Hepatocyte (in vitro differentiated cells): ENCODE measurements around the gene PRDX5.

Experiments used
- EZH2 ChIP-seq: fragments of 200-600 bp; sonication (generic); IDR thresholded peaks from 2 replicates; pipeline ENCODE4 v1.6.1; 2016; ENCODE audit warnings: antibody characterized with exemption, mild to moderate bottlenecking, borderline replicate concordance
- EZH2phosphoT487 ChIP-seq: fragments of 200-600 bp; sonication (generic); IDR thresholded peaks from one replicate; pipeline ENCODE4 v1.6.1; 2018; ENCODE audit warnings: antibody characterized with exemption, mild to moderate bottlenecking, low read depth, moderate library complexity; ENCODE audit not compliant: unreplicated experiment, severe bottlenecking
- TF ChIP-seq, protein P1 (sequence below): fragments of 200-600 bp; sonication (generic); IDR thresholded peaks from 2 replicates; pipeline ENCODE4 v1.5.1; 2016; ENCODE audit warnings: antibody characterized with exemption, mild to moderate bottlenecking; ENCODE audit not compliant: poor library complexity

DNA sequence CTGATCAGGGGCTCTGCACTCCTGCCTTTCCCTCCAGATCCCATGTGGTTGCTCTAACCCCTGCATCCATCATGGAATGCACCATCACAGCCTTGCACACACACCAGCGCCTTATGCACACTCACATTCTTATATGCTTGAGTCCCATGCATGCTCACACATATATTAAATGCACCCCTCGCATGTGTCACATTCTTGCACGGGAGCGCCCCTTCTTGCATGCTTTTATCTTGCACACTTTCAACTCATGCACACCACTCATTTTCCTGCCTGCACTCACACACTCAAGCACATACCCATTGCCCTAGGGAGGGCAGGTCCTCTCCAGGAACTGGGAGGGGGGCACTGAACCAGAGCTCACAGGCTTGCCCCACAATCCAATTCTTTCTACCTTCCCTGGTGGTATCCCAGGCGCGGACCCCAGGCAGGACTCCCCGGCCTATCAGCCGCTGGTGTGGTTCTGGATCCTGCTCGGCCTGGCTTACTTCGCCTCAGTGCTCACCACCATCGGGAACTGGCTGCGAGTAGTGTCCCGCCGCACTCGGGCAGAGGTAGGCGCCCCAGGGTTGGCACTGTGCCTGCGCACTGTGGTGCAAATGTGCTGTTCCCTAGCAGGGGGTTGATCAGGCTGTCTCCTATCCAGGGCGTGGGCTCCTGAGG is 20.1 kb upstream of the PRDX5 start:
- TF ChIP-seq, protein P1, sequence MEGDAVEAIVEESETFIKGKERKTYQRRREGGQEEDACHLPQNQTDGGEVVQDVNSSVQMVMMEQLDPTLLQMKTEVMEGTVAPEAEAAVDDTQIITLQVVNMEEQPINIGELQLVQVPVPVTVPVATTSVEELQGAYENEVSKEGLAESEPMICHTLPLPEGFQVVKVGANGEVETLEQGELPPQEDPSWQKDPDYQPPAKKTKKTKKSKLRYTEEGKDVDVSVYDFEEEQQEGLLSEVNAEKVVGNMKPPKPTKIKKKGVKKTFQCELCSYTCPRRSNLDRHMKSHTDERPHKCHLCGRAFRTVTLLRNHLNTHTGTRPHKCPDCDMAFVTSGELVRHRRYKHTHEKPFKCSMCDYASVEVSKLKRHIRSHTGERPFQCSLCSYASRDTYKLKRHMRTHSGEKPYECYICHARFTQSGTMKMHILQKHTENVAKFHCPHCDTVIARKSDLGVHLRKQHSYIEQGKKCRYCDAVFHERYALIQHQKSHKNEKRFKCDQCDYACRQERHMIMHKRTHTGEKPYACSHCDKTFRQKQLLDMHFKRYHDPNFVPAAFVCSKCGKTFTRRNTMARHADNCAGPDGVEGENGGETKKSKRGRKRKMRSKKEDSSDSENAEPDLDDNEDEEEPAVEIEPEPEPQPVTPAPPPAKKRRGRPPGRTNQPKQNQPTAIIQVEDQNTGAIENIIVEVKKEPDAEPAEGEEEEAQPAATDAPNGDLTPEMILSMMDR: no peak
- TF ChIP-seq EZH2: no peak
- no peak for TF ChIP-seq EZH2phosphoT487
